ELR (cell line): ENCODE results near the gene ZCWPW1.
"Not testable (repeated sequence)": the region's sequence is repeated elsewhere in the genome, so short reads cannot be mapped to it uniquely, and the experiment has no call there.

Experiments
- DNase-seq: peaks from one replicate; pipeline ENCODE4 v3.0.0-alpha.2; 2015; ENCODE audit warnings: low read depth

Gene ZCWPW1

DNA sequence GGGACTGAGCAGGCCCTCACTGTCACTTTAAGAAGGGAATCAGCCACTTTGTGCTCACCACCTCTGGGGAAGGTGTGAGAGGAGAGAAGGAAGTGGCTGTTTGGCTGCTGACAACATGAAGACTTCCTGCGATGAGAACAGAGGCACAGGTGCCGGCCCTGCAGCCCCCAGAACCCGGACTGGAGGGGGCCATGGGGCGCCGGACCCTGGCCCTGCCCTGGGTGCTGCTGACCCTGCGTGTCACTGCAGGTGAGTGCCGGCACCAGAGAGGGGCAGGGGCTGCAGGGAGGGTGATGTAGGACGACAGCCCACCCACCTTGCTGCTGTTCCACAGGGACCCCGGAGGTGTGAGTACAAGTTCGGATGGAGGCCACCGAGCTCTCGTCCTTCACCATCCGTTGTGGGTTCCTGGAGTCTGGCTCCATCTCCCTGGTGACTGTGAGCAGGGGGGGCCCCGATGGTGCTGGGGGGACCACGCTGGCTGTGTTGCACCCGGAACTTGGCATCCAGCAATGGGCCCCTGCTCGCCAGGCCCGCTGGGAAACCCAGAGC, 76.2 kb downstream of the ZCWPW1 start:
- DNase-seq, result not testable (repeated sequence)

DNA sequence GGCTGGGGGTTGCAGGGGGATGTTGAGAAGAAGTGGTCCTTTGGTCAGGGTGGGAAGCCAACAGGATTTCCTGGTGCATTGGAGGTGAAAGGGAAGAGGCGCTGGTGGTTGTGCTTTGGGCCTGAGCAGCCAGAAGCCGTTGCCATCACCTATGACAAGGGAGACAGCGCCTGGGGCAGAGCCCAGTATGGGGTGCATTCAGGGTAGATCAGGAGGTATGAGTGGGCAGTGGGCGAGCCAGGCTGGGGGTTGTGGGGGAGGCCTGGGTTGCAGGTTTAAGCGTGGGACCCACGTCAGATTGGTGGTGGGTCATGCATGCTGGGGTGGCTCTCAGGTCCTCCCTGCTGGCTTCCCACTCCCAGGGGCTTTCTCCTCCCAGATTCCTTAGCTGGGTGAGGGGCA, 76.8 kb downstream of the ZCWPW1 start:
- DNase-seq, result no peak
